C1 segment of cervical spinal cord (tissue), 14 donors: ENCODE measurements around the gene ACKR4.

Source experiments
- DNase-seq, 14 donors: peaks; one replicate each; lab custom pipeline; 2025; lab: John Stamatoyannopoulos, UW

The ACKR4 gene

GRCh38 chr3:132641837-132642538 lies 44.9 kb downstream of the ACKR4 start:
- DNase-seq: no peak

- no peak for DNase-seq
These were observed 45.4 kb downstream of the ACKR4 start for GRCh38 chr3:132642539-132642847.

- no peak for DNase-seq
These were observed 46.3 kb downstream of the ACKR4 start for GRCh38 chr3:132643366-132643765.

- no peak for DNase-seq
These were observed 48.0 kb downstream of the ACKR4 start for GRCh38 chr3:132645058-132645457.

- DNase-seq: no peak
These were observed 53.1 kb downstream of the ACKR4 start for GRCh38 chr3:132650153-132650552.
